ENCODE data around the gene PER3.

The PER3 gene

GRCh38 chr1:7770997-7771822, 12.9 kb upstream of the PER3 start, which contains the start of gene VAMP3:
TSS of gene VAMP3 (plus strand) at chr1:7771296. CDS start at chr1:7771384, 88 bp downstream.
- ChIA-PET POLR2A (interaction anchor here (0.6 to 1.2 kb wide), 3 partner anchors 9 to 572 kb away, joined by 3 to 4 read pairs (median 3); no protein-coding TSS in a partner anchor), CTCF (interaction anchor here (0.7 to 1.3 kb wide), 2 partner anchors 32 to 103 kb away, joined by 3 read pairs; no protein-coding TSS in a partner anchor)
- peak within 1 kb of the TSS; percentile 80 for H3K4me3 ChIP-seq (ENCODE audit: low read depth, low read length)
- H3K4me1 ChIP-seq (ENCODE audit: control insufficient read depth, insufficient read depth, low read length), result no peaks in the 10 kb centered on the region
- peak within 1 kb of the TSS; percentile 65; the same call in 1 of the 2 replicates for H3K27ac ChIP-seq (ENCODE audit: extremely low read depth, low read depth, low read length)
- H3K9me3 ChIP-seq (ENCODE audit: control insufficient read depth, insufficient read depth, low read depth, low read length), result no peaks in the 10 kb centered on the region
- H3K36me3 ChIP-seq (ENCODE audit: control insufficient read depth in 2 of 2, insufficient read depth in 1 of 2, low read length in 2 of 2), result peaks cover 8 to 24% of the 10 kb centered on the region in 2 experiments; a peak in 2 of 3 replicates
- TF ChIP-seq TCF7L2 (IDR thresholded peaks at IDR 0.05; ENCODE audit: borderline replicate concordance, low read depth, low read length), result no peak
- TF ChIP-seq HOXD13 (CRISPR knock-in tag; IDR thresholded peaks at IDR 0.05; ENCODE audit: borderline replicate concordance), result no peak
- no peak for TF ChIP-seq ZNF155 (tag by site-specific recombination; IDR thresholded peaks at IDR 0.05)
- no peak for TF ChIP-seq ZNF140 (tag by site-specific recombination; IDR thresholded peaks at IDR 0.05)
- TF ChIP-seq AEBP2 (tag by site-specific recombination; IDR thresholded peaks at IDR 0.05; ENCODE audit: borderline replicate concordance), result no peak
- peak; percentile 86 for TF ChIP-seq SP2 (tag by site-specific recombination; IDR thresholded peaks at IDR 0.05)
- no peak for TF ChIP-seq ZEB2 (tag by site-specific recombination; IDR thresholded peaks at IDR 0.05)
- no peak for TF ChIP-seq ZNF16 (tag by site-specific recombination; IDR thresholded peaks at IDR 0.05; ENCODE audit: low read depth)
- no peak for TF ChIP-seq ZNF133 (tag by site-specific recombination; IDR thresholded peaks at IDR 0.05)
- TF ChIP-seq SP3 (tag by site-specific recombination; IDR thresholded peaks at IDR 0.05), result peak; percentile 97
- peak; percentile 94 for TF ChIP-seq KLF10 (tag by site-specific recombination; IDR thresholded peaks at IDR 0.05)
- TF ChIP-seq ZNF610 (tag by site-specific recombination; IDR thresholded peaks at IDR 0.05; ENCODE audit: borderline replicate concordance), result no peak
- TF ChIP-seq ZNF335 (tag by site-specific recombination; conservative IDR thresholded peaks at IDR 0.05), result no peak; the same call in 1 of the 2 replicates
- TF ChIP-seq, protein P1, sequence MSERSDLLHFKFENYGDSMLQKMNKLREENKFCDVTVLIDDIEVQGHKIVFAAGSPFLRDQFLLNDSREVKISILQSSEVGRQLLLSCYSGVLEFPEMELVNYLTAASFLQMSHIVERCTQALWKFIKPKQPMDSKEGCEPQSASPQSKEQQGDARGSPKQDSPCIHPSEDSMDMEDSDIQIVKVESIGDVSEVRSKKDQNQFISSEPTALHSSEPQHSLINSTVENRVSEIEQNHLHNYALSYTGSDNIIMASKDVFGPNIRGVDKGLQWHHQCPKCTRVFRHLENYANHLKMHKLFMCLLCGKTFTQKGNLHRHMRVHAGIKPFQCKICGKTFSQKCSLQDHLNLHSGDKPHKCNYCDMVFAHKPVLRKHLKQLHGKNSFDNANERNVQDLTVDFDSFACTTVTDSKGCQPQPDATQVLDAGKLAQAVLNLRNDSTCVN (tag by site-specific recombination; optimal IDR thresholded peaks at IDR 0.05), result peak; percentile 62
- no peak for TF ChIP-seq ZNF791 (tag by site-specific recombination; IDR thresholded peaks at IDR 0.05)
- no peak for TF ChIP-seq ZNF223 (tag by site-specific recombination; IDR thresholded peaks at IDR 0.05)
- no peak for TF ChIP-seq ZNF211 (tag by site-specific recombination; IDR thresholded peaks at IDR 0.05; ENCODE audit: low read depth)
- no peak for TF ChIP-seq ZNF501 (tag by site-specific recombination; IDR thresholded peaks at IDR 0.05)
- no peak for TF ChIP-seq ZNF561 (tag by site-specific recombination; IDR thresholded peaks at IDR 0.05; ENCODE audit: borderline replicate concordance)
- peak; percentile 44; the same call in 1 of the 2 replicates for TF ChIP-seq ZNF76 (tag by site-specific recombination; IDR thresholded peaks at IDR 0.05; ENCODE audit: borderline replicate concordance, low read depth)
- peak; percentile 78 for TF ChIP-seq EGR2 (tag by site-specific recombination; IDR thresholded peaks at IDR 0.05; ENCODE audit: low read depth)
- TF ChIP-seq GLIS1 (tag by site-specific recombination; IDR thresholded peaks at IDR 0.05), result peak; percentile 58; the same call in 1 of the 2 replicates
- TF ChIP-seq SETDB1 (IDR thresholded peaks at IDR 0.05; ENCODE audit: insufficient read length, low read length), result no peak
- TF ChIP-seq KLF16 (tag by site-specific recombination; IDR thresholded peaks at IDR 0.05), result peak; percentile 93
- TF ChIP-seq KLF1 (tag by site-specific recombination; IDR thresholded peaks at IDR 0.05), result peak; percentile 94
- TF ChIP-seq REPIN1 (tag by site-specific recombination; IDR thresholded peaks at IDR 0.05; ENCODE audit: low read depth), result no peak
- no peak for TF ChIP-seq ZNF121 (tag by site-specific recombination; IDR thresholded peaks at IDR 0.05)
- no peak for TF ChIP-seq ZNF23 (tag by site-specific recombination; IDR thresholded peaks at IDR 0.05; ENCODE audit: borderline replicate concordance)
- TF ChIP-seq, protein P2, sequence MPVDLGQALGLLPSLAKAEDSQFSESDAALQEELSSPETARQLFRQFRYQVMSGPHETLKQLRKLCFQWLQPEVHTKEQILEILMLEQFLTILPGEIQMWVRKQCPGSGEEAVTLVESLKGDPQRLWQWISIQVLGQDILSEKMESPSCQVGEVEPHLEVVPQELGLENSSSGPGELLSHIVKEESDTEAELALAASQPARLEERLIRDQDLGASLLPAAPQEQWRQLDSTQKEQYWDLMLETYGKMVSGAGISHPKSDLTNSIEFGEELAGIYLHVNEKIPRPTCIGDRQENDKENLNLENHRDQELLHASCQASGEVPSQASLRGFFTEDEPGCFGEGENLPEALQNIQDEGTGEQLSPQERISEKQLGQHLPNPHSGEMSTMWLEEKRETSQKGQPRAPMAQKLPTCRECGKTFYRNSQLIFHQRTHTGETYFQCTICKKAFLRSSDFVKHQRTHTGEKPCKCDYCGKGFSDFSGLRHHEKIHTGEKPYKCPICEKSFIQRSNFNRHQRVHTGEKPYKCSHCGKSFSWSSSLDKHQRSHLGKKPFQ (tag by site-specific recombination; IDR thresholded peaks at IDR 0.05), result no peak
- TF ChIP-seq ZNF175 (tag by site-specific recombination; IDR thresholded peaks at IDR 0.05), result no peak
- TF ChIP-seq PRDM1 (tag by site-specific recombination; IDR thresholded peaks at IDR 0.05), result no peak
- TF ChIP-seq ZFP69B (tag by site-specific recombination; IDR thresholded peaks at IDR 0.05), result peak; percentile 17; the same call in 1 of the 2 replicates
- peak; percentile 97 for TF ChIP-seq KLF9 (tag by site-specific recombination; IDR thresholded peaks at IDR 0.05; ENCODE audit: low read depth)
- TF ChIP-seq ZNF292 (tag by site-specific recombination; IDR thresholded peaks at IDR 0.05; ENCODE audit: borderline replicate concordance, low read depth), result no peak
- peak; percentile 100 for TF ChIP-seq KLF8 (tag by site-specific recombination; IDR thresholded peaks at IDR 0.05)

Data from HEK293 (cell line).